ENCODE measurements around the gene WDFY3. TPM values are rescaled to one million over a fixed set of nuclear protein-coding genes. Genes with fewer than 3 reads are reported as not detected.

WDFY3 gene
- total and polyA plus RNA-seq, 2 of the 13 experiments (the other 11 are each of a cell fraction or from before 2014, with no cell fraction given), result 16.7 to 24.5 TPM

GRCh38 chr4:84920617-84921016 lies 45.9 kb downstream of the WDFY3 start:
- no peaks in the 10 kb centered on the region for H3K9me3 ChIP-seq (ENCODE audit: low read length)
- H3K27me3 ChIP-seq (ENCODE audit: control insufficient read depth in 1 of 2, insufficient read depth in 2 of 2, low read length in 2 of 2), result no peaks in the 10 kb centered on the region
- in situ Hi-C loops (cut with HindIII; ENCODE audit: extremely low pct_ligation_motif_present, low pct_unique_long_range_greater_than_20kb) (no loop called here), intact Hi-C loops (cut with micrococcal nuclease; ENCODE audit: unreplicated experiment) (no loop called here)
- peaks cover 2% of the 10 kb centered on the region for H3K79me2 ChIP-seq (ENCODE audit: insufficient read depth, low read length)
- H2AFZ ChIP-seq (ENCODE audit: low read length), result no peak overlapping the region
- no peak overlapping the region for H3K4me3 ChIP-seq (replicated peaks in 1 of 3; ENCODE audit: insufficient read depth in 1 of 3, low read depth in 2 of 3, low read length in 3 of 3)
- POLR2A ChIA-PET, result no interaction called here
- no peaks in the 10 kb centered on the region for H4K20me1 ChIP-seq (ENCODE audit: insufficient read depth, low read length)
- no peak for ATAC-seq
- H3K4me1 ChIP-seq (ENCODE audit: insufficient read depth, low read length), result peaks cover 10% of the 10 kb centered on the region
- WGBS (ENCODE audit: low lambda C conversion rate), result 98% methylated on average over 3 of the region's 3 CpGs
- CTCF ChIA-PET (ENCODE audit: low intra/inter-chr PET ratio, low total read pairs), result no interaction called here
- H3K27ac ChIP-seq (ENCODE audit: extremely low read length, insufficient read depth, low read length), result no peak overlapping the region
- H3K4me2 ChIP-seq (ENCODE audit: low read depth, low read length), result no peak overlapping the region
- no peak for FAIRE-seq
- no peak overlapping the region for H3K9ac ChIP-seq (ENCODE audit: insufficient read depth, low read depth, low read length)
- no TSS peak for BruUV-seq (replicated peaks)
- no peak for DNase-seq (ENCODE audit: low spot score)
- H3K36me3 ChIP-seq (replicated peaks in 1 of 2; ENCODE audit: control insufficient read depth in 1 of 2, insufficient read depth in 2 of 2, low read length in 2 of 2), result peaks cover 0 to 5% of the 10 kb centered on the region in 2 experiments; a peak in 1 of 5 replicates
- TF ChIP-seq FOXP1 (IDR thresholded peaks at IDR 0.05) (no peak), FOXP1 (CRISPR knock-in tag; IDR thresholded peaks at IDR 0.05) (no peak), ZNF816 (CRISPR knock-in tag; IDR thresholded peaks at IDR 0.05; ENCODE audit: borderline replicate concordance) (no peak), SALL2 (CRISPR knock-in tag; IDR thresholded peaks at IDR 0.05) (no peak), SATB2 (CRISPR knock-in tag; IDR thresholded peaks at IDR 0.05) (no peak), NCOA1 (CRISPR knock-in tag; IDR thresholded peaks at IDR 0.05) (no peak), YEATS2 (CRISPR knock-in tag; IDR thresholded peaks at IDR 0.05; ENCODE audit: borderline replicate concordance) (no peak), ZMYM3 (CRISPR knock-in tag; IDR thresholded peaks at IDR 0.05) (no peak), KAT8 (CRISPR knock-in tag; IDR thresholded peaks at IDR 0.05) (no peak), BRCA1 (CRISPR knock-in tag; IDR thresholded peaks at IDR 0.05) (no peak), ZZZ3 (CRISPR knock-in tag; IDR thresholded peaks at IDR 0.05; ENCODE audit: borderline replicate concordance) (no peak), ZNF577 (CRISPR knock-in tag; IDR thresholded peaks at IDR 0.05; ENCODE audit: borderline replicate concordance, low read depth) (no peak), KLF11 (CRISPR knock-in tag; IDR thresholded peaks at IDR 0.05) (no peak), ZNF570 (CRISPR knock-in tag; IDR thresholded peaks at IDR 0.05; ENCODE audit: borderline replicate concordance) (no peak), ZBTB10 (CRISPR knock-in tag; IDR thresholded peaks at IDR 0.05; ENCODE audit: borderline replicate concordance) (no peak), GRHL1 (CRISPR knock-in tag; conservative IDR thresholded peaks at IDR 0.05) (no peak)
